Suppressor macrophage treated with lipopolysaccharide for 1 hour (primary cell): ENCODE data around the gene PTPMT1.

Source experiments
- DNase-seq, 3 donors: peaks; one replicate each; pipeline ENCODE4 v3.0.0-alpha.2; 2020 to 2022

PTPMT1 gene

GRCh38 chr11:47586098-47586855 is 20.9 kb downstream of the PTPMT1 start, which contains the start of gene FAM180B:
TSS of gene FAM180B (plus strand) at chr11:47586678. CDS start at chr11:47586769, 91 bp downstream.
- DNase-seq = no peak

- DNase-seq = peak in 1 of 3 donors; percentile 22
Observed at GRCh38 chr11:47587039-47587716, 21.8 kb downstream of the PTPMT1 start.

- DNase-seq = peak; percentile 87 to 92 (median 88)
Observed at GRCh38 chr11:47587723-47588326, 22.4 kb downstream of the PTPMT1 start.

GRCh38 chr11:47589118-47589517 is 23.7 kb downstream of the PTPMT1 start:
- no peak for DNase-seq

GRCh38 chr11:47589584-47589976 is 24.2 kb downstream of the PTPMT1 start:
- no peak for DNase-seq

- DNase-seq = no peak
Observed at GRCh38 chr11:47589977-47590861, 24.8 kb downstream of the PTPMT1 start.

- no peak for DNase-seq
Observed at GRCh38 chr11:47591764-47592163, 26.4 kb downstream of the PTPMT1 start.

GRCh38 chr11:47592251-47592650 is 26.9 kb downstream of the PTPMT1 start:
- peak in 1 of 3 donors; percentile 26 for DNase-seq

- no peak for DNase-seq
Observed at GRCh38 chr11:47592970-47593369, 27.6 kb downstream of the PTPMT1 start.

GRCh38 chr11:47593492-47593933 is 28.1 kb downstream of the PTPMT1 start:
- no peak for DNase-seq

GRCh38 chr11:47593934-47594855 is 28.8 kb downstream of the PTPMT1 start, which contains the start of gene C1QTNF4:
TSS of gene C1QTNF4 (minus strand) at chr11:47594411. CDS start at chr11:47590810, 3,601 bp downstream.
- DNase-seq = no peak

GRCh38 chr11:47595029-47595428 is 29.6 kb downstream of the PTPMT1 start:
- no peak for DNase-seq

- no peak for DNase-seq
Observed at GRCh38 chr11:47595967-47596366, 30.6 kb downstream of the PTPMT1 start.

GRCh38 chr11:47599902-47600301 is 34.5 kb downstream of the PTPMT1 start:
- no peak for DNase-seq

- DNase-seq = no peak
Observed at GRCh38 chr11:47603295-47603694, 37.9 kb downstream of the PTPMT1 start.

GRCh38 chr11:47605921-47606320 is 40.5 kb downstream of the PTPMT1 start:
- no peak for DNase-seq

- DNase-seq = no peak
Observed at GRCh38 chr11:47606731-47607130, 41.3 kb downstream of the PTPMT1 start.

GRCh38 chr11:47607380-47607779 is 42.0 kb downstream of the PTPMT1 start:
- DNase-seq = no peak

- no peak for DNase-seq
Observed at GRCh38 chr11:47609675-47610074, 44.3 kb downstream of the PTPMT1 start.

GRCh38 chr11:47611348-47611794 is 46.0 kb downstream of the PTPMT1 start:
- DNase-seq = peak; percentile 53 to 62 (median 53)

- no peak for DNase-seq
Observed at GRCh38 chr11:47615249-47615648, 49.9 kb downstream of the PTPMT1 start.
